Heart right ventricle (tissue), 16 donors: Measurements from ENCODE around the gene PBXIP1. TPM values are rescaled to one million over a fixed set of nuclear protein-coding genes. Genes with fewer than 3 reads are reported as not detected.
"Not testable (repeated sequence)": the region's sequence is repeated elsewhere in the genome, so short reads cannot be mapped to it uniquely, and the experiment has no call there.

Experiments
- ATAC-seq, 8 donors: fragments of 200-7000 bp; cut with Tn5 transposase; one replicate each; pipeline ENCODE4 v1.9.1; 2020; ENCODE audit warnings: mild to moderate bottlenecking in 8 of 8, moderate library complexity in 8 of 8, moderate number of reproducible peaks in 1 of 8
- DNase-seq, 2 donors: peaks; one replicate each; pipeline ENCODE4 v3.0.0-alpha.2; 2020
- H3K27ac ChIP-seq, 10 donors: fragments of 200-600 bp; sonication (generic) in 2 of 10; one replicate each; pipeline versions ENCODE4 v1.5.0 to v1.8.0; 2020 to 2022; ENCODE audit warnings: mild to moderate bottlenecking in 3 of 10
- H3K27me3 ChIP-seq, 7 donors: fragments of 200-600 bp; one replicate each; pipeline ENCODE4 v1.8.0; 2021 to 2022; ENCODE audit warnings: mild to moderate bottlenecking in 2 of 7
- H3K36me3 ChIP-seq, 9 donors: fragments of 200-600 bp; sonication (generic) in 1 of 9; one replicate each; pipeline versions ENCODE4 v1.5.0 to v1.8.0; 2020 to 2022; ENCODE audit warnings: mild to moderate bottlenecking in 2 of 9
- H3K4me1 ChIP-seq, 9 donors: fragments of 200-600 bp; sonication (generic) in 1 of 9; one replicate each; pipeline versions ENCODE4 v1.5.0 to v1.8.0; 2020 to 2022; ENCODE audit warnings: mild to moderate bottlenecking in 4 of 9
- H3K4me3 ChIP-seq, 10 donors: fragments of 200-600 bp; sonication (generic) in 2 of 10; one replicate each; pipeline versions ENCODE4 v1.5.0 to v1.8.0; 2020 to 2022; ENCODE audit warnings: mild to moderate bottlenecking in 7 of 10, moderate library complexity in 2 of 10
- H3K9me3 ChIP-seq, 11 donors: fragments of 200-600 bp in 10 of 11; sonication (generic) in 2 of 11; one replicate each; pipeline versions ENCODE4 v1.5.0 to v1.8.0; 2013 to 2022; ENCODE audit warnings: mild to moderate bottlenecking in 2 of 11, control low read depth in 1 of 11, moderate library complexity in 1 of 11
- WGBS, 2 donors: extraction: QIAGEN DNeasy Blood & Tissue Kit; methylation state at CpG; one replicate each; pipeline ENCODE4 v1.1.7; 2013; ENCODE audit warnings: inconsistent platforms in 1 of 2; 5-methylcytosine and 5-hydroxymethylcytosine counted together
- intact Hi-C, 10 donors: fragments of 100-400 bp; cut with DNase I; formaldehyde crosslinking; loops; one replicate each; pipeline versions ENCODE4 v1.11.1 to v1.14.2; 2022
- polyA plus RNA-seq, 2 donors: library from polyadenylated mRNA; stranded (reverse); fragments of 200-250 nt; gene quantifications; one replicate each; pipeline ENCODE4 v1.2.3, GENCODE V29; 2013
- total RNA-seq, 10 donors: library from RNA; stranded (reverse); fragmentation: NEBNext Ultra II Directional in 3 of 10; extraction: Animal tissue kit (Norgen Biotek cat#: 25700) in 3 of 10; gene quantifications; one replicate each; pipeline versions ENCODE4 v1.2.1 to v1.2.4, GENCODE V29; 2021 to 2023
- TF ChIP-seq, protein P1 (sequence below), 9 donors: fragments of 200-600 bp; sonication (generic) in 2 of 9; IDR thresholded peaks; one replicate each; pipeline versions ENCODE4 v1.5.0 to v1.8.0; 2021 to 2022; ENCODE audit warnings: antibody characterized with exemption in 9 of 9, mild to moderate bottlenecking in 5 of 9, moderate library complexity in 1 of 9
- donor health status: Arrhythmogenic right ventricular cardiomyopathy.
- donor health status: ischemic (EF 13 %, LVEDD 7.1; RV severe dilation, severe dysfunction).
- donor health status: healthy with polysubstance abuse.
- donor health status: DM: no; HTN: yes; CAD: no.
- donor health status: DM: no; HTN: no; CAD: no.
- donor health status: ischemic (EF 25% LVEDD 6.9; RV normal size, moderate dysfunction).
- donor health status: ischemic (EF 25% LVEDD 5.7; RV mildly dilated, moderate dysfunction).
- donor health status: healthy.
- donor health status: DM: yes; HTN: yes; CAD: no.
- donor health status: Ischemic cardiomyopathy.
- donor health status: ischemic (EF 35%, LVEDD 5.7; RV mildly dilated, moderate dysfunction).
- donor health status: nonischemic (EF 11% LVEDD 7.7; RV severe dilation, severe dysfunction).
- donor health status: DM: yes; HTN: yes; CAD: no.
- donor health status: PGD.
- donor health status: ischemic (EF 29% LVEDD 5.4; RV normal size, mild dysfunction).
- donor health status: nonischemic (EF 23%, LVEDD 6.1; RV moderate dilation, normal function).

PBXIP1 gene
- total and polyA plus RNA-seq, 12 donors = 25.4 to 75.0 (median 46.0) TPM

DNA sequence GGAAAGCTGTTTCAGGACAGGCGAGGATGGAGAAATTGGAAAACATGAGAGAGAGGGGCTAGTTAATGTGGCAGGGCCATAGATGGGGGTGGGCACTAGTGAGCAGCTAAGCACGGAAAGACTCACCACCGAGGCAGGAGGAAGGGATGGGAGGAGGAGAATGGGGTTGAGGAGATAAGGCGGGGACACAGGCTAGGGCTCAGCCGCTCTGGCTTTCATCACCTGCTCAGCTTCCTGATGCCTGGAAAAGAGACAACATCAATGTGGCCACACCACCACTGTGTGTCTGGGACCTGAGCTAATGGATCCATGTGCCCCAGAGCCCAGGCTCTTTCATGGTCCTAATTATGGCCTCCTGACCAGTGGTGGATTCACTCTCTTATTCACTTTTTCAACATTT, 47.0 kb downstream of the PBXIP1 start:
- ATAC-seq (no peak), DNase-seq (no peak)
- intact Hi-C loops = no loop called here
- Histone ChIP-seq H3K27ac (no peak overlapping the region), H3K4me3 (no peak overlapping the region), H3K36me3 (no peaks in the 10 kb centered on the region), H3K27me3 (no peaks in the 10 kb centered on the region), H3K9me3 (peaks cover 0 to 11% (median 0%) of the 10 kb centered on the region in 11 donors), H3K4me1 (peaks cover 0 to 21% (median 5%) of the 10 kb centered on the region in 9 donors)
- TF ChIP-seq, protein P1, sequence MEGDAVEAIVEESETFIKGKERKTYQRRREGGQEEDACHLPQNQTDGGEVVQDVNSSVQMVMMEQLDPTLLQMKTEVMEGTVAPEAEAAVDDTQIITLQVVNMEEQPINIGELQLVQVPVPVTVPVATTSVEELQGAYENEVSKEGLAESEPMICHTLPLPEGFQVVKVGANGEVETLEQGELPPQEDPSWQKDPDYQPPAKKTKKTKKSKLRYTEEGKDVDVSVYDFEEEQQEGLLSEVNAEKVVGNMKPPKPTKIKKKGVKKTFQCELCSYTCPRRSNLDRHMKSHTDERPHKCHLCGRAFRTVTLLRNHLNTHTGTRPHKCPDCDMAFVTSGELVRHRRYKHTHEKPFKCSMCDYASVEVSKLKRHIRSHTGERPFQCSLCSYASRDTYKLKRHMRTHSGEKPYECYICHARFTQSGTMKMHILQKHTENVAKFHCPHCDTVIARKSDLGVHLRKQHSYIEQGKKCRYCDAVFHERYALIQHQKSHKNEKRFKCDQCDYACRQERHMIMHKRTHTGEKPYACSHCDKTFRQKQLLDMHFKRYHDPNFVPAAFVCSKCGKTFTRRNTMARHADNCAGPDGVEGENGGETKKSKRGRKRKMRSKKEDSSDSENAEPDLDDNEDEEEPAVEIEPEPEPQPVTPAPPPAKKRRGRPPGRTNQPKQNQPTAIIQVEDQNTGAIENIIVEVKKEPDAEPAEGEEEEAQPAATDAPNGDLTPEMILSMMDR (IDR thresholded peaks at IDR 0.05) = no peak
- whole genome bisulfite sequencing, 2 donors = 70 to 81% methylated on average over 5 of the region's 5 CpGs

DNA sequence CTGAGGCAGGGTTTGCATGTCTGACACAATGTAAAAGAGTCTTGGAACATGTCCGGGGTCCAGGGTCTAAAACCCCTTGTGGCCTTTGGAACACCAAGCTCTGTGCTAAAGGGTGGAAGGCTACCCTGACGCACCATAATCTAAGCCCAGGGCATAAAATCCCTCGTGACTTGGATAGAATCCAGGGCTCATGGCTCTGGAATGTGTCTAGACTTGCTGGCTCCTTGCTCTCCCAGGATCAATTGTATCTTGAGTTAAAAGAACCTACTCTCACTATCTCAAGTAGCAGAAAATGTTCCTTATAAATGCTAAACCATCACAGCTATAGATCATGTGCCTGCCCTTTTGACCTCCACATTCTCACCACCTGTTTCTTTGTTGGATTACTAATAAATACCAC, 47.8 kb downstream of the PBXIP1 start:
- Histone ChIP-seq H3K4me1 (peaks cover 0 to 16% (median 2%) of the 10 kb centered on the region in 9 donors), H3K9me3 (peaks cover 0 to 11% (median 0%) of the 10 kb centered on the region in 11 donors)
- intact Hi-C loops, H3K27ac ChIP-seq, DNase-seq, H3K4me3 ChIP-seq, ATAC-seq, H3K36me3 ChIP-seq, H3K27me3 ChIP-seq: not testable (repeated sequence)
- WGBS, 2 donors = 53 to 59% methylated on average over 3 of the region's 3 CpGs

DNA sequence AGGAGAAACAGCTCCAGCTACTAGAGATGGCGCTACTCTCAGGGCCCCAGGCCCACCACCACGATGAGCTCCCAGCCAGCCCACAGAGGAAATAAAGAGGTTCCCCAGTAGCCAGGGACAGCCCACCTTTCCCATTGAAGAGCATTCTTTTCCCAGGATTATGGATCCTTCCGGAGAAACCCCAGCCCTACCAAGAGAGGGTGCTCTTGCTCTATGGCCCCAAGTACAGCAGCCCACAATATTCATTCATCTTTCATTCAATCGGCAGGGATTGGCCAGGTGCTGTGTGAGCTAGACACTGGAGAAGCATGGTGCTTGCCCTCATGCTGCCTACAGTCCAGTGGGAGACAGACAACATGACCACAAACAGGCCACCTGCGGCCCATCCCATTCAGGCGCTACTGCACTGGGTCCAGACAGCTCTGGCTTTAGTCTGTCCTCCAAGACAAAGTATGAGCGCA, 49.2 kb downstream of the PBXIP1 start:
- 78 to 83% methylated on average over 7 of the region's 7 CpGs for WGBS, 2 donors

DNA sequence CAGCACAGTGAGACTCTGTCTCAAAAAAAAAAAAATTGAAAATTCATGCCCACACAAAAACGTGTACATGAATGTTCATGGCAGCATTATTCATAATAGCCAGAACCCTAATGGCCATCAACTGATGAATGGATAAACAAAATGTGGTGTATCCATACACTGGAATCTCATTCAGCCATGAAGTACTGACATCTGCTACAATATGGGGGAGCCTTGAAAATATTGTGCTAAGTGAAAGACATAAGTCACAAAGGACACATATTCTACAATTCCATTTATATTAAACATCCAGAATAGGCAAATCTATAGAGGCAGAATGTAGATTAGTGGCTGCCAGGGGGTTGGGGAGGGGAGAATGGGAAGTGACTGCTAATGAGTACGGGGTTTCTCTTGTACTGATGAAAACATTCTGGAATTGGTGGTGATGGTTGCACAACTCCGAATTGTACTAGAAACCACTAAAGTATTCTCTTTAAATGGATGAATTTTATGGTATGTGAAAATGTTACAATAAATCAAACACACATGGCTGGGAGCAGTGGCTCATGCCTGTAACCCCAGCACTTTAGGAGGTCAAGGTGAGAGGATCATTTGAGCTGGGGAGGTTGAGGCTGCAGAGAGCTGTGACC, 52.8 kb downstream of the PBXIP1 start:
- intact Hi-C loops = no loop called here
- 62 to 68% methylated on average over 3 of the region's 3 CpGs for WGBS, 2 donors
- no peak for ATAC-seq

More for the DNA sequence above, 49.2 kb downstream of the PBXIP1 start:
- Histone ChIP-seq H3K27me3 (no peaks in the 10 kb centered on the region), H3K9me3 (peaks cover 0 to 11% (median 0%) of the 10 kb centered on the region in 11 donors), H3K36me3 (no peaks in the 10 kb centered on the region), H3K4me1 (peaks cover 0 to 1% (median 0%) of the 10 kb centered on the region in 9 donors), H3K27ac (no peak overlapping the region), H3K4me3 (no peak overlapping the region)
- peak in 2 of 8 donors; percentile 35 to 65 for ATAC-seq
- TF ChIP-seq, protein P1 (IDR thresholded peaks at IDR 0.05) = peak in 8 of 9 donors; percentile 43 to 58 (median 52)
- intact Hi-C loops = no loop called here
- no peak for DNase-seq

More for the DNA sequence above, 52.8 kb downstream of the PBXIP1 start:
- DNase-seq = no peak
- H3K27me3 ChIP-seq = no peaks in the 10 kb centered on the region
- H3K36me3 ChIP-seq = no peaks in the 10 kb centered on the region
- H3K4me3 ChIP-seq = no peak overlapping the region
- no peak overlapping the region for H3K27ac ChIP-seq
- H3K9me3 ChIP-seq = peaks cover 0 to 1% (median 0%) of the 10 kb centered on the region in 11 donors
- TF ChIP-seq, protein P1 (IDR thresholded peaks at IDR 0.05) = no peak
- H3K4me1 ChIP-seq = no peaks in the 10 kb centered on the region
